ENCODE results near the gene GNAL.

The GNAL gene

DNA sequence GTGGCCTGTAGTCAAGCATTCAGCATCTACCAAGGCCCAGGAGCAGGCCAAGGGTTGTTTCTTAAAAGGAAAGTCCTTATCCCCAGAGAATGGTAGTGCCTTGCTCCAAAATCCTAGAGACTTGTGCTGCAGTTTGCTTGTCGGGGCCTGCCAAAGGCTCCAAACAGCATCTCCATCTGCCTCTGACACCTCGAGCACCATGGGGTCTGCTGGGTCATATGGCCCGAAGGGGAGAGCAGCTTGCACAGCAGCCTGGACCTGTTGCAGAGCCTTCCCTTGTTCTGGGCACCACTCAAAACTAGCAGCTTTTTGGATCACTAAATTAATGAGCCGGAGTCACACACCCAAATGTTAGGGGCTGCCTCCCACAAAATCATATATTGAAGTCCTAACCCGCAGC, 35.7 kb downstream of the GNAL start:
- DNase-seq (ENCODE audit: low spot score), result no peak

DNA sequence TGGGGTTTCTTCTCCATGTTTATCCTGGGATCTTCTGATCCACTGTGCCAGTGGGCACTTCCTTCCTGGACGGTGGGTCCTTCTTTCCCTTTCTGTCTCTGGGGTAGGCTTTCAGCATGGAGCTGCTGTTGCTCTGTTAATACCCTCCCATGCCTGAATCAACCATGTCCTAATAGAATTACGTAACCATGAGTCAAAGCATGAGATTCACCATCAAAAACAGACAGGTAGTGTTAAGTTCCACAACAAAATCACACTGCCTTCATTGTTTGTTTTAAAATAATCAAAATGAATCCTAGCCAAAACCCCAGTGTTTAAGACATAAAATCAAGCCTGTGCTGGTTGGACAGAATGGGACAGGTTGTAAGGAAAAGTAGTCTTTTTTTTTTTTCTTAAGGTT, 37.5 kb downstream of the GNAL start:
- DNase-seq (ENCODE audit: low spot score), result no peak

DNA sequence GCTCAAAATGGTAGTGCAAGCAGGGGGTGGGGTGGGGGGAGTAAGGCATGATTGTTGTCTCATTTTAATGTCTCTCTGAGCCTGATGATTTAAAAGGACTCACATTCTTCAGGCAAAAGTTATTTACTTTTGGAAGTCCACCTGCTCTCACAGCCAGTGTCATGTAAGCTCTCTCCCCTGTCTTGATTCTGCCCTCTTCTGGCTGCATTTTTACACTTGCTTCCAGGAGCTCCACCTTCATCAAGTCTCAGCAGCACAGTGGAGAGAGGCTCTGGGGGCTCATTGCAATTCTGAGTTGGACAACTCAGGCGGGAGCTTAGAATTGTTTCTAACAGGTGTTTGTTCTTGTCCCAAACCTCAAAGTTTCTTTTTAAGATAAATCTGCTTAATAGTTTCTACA, 39.2 kb downstream of the GNAL start:
- no peak for DNase-seq (ENCODE audit: low spot score)

DNA sequence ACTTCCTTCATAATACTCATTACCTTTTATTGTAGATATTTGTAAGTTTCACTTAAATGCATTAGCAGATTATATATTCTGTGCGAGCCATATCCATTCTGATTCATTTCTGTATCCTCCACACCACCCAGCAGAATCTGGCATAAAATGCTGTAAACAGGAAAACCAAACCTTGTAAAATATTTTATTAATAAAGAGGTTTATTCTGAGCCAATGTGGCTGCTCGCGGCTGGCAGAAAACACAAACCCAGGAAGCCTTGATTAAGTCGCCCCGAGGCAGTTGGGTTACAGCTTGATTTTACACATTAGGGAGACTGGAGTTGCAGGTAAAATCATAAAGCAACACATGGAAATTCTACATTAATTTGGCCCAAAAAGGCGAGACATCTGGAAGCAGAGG, 40.5 kb downstream of the GNAL start:
- no peak for DNase-seq (ENCODE audit: low spot score)

- peak; percentile 72 for DNase-seq (ENCODE audit: low spot score)
Observed at GRCh38 chr18:11733031-11733430, 44.0 kb downstream of the GNAL start.

GRCh38 chr18:11736656-11737055, 47.6 kb downstream of the GNAL start:
- DNase-seq (ENCODE audit: low spot score), result no peak

- DNase-seq (ENCODE audit: low spot score), result no peak
Observed at GRCh38 chr18:11739893-11740292, 50.8 kb downstream of the GNAL start.

- no peak for DNase-seq (ENCODE audit: low spot score)
Observed at GRCh38 chr18:11740461-11740860, 51.4 kb downstream of the GNAL start.

DNA sequence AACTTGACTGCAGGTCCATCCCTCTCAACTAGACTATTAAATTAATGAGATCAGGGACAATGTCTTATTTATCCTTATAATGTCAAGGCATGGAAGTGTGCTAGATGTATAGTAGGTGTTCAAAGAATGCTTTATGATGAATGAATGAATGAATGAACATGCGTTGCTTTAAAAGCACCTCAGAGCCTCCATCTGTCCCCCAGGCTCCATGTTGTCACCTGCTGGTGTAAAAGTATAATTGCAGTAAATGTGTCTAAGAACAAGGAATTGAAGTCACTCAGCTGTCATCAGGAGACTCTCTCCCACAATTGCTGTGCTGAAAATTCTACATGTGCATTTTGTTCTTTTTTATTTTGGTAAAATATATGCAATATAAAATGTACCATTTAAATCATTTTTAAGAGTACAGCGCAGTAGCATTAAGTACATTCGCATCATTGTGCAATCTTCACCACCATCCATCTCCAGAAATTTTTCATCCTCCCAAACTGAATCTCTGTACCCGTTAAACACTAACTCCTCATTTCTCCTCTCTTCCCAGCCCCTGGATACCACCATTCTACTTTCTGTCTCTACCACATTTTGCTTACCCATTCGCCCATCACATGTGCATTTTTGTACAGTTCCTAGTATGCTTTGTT, 52.6 kb downstream of the GNAL start:
- DNase-seq (ENCODE audit: low spot score), result peak; percentile 57

DNA sequence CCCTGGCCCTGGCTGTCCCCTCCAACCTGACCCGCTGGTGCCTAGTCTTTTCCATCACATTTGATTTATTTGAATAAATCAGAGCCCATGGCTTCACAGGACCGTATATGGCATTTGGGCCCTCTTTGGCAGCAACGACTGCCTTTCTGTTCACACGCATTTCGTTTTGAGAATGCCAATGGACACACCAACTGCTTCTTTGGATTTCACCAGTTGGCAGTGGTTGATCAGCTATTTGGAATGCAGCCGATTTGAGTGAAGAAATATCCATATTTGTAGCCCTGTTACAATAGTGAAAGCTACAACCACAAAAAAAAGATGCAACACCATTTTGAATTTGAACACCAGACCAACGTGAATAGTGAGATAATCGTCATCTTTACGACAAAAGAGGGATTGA, 56.5 kb downstream of the GNAL start:
- no peak for DNase-seq (ENCODE audit: low spot score)

DNA sequence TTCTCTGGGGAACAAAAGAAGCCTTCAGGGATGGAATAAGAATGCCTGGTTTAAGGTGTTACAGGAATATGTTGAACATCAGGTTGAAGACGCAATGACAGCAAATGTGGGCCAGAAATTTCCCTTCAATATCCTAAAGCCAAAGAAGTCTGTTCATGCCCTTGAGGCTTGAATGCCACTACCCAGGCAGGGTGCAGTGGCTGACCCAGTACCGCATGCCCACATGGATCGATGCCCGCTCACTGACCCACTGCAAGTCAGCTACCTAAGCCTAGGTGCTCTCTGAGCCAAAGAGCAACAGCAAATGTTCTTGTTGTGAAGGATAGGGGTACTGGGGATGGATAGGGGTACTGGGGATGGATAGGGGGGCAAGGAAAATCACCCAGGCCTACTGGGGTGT, 58.2 kb downstream of the GNAL start:
- no peak for DNase-seq (ENCODE audit: low spot score)

DNA sequence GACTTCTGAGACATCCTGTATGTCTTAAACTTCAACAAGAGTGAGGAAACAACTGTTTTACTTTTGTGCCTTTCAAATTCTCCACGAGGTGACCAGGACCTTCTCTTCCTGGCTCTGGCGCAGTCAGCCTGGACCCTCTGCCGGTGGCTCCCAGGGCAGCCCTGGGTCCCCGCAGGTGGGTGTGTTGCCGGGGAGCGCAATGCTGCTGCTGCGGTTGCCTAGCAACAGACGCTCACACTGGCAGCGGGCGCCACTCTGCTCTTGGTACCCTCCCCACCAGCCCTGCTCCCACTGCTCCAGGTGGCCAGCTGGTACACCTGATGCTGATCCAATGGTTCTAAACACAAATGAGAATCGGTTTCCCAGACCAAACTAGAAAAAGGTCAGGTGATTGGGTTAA, 58.7 kb downstream of the GNAL start:
- DNase-seq (ENCODE audit: low spot score), result no peak

DNA sequence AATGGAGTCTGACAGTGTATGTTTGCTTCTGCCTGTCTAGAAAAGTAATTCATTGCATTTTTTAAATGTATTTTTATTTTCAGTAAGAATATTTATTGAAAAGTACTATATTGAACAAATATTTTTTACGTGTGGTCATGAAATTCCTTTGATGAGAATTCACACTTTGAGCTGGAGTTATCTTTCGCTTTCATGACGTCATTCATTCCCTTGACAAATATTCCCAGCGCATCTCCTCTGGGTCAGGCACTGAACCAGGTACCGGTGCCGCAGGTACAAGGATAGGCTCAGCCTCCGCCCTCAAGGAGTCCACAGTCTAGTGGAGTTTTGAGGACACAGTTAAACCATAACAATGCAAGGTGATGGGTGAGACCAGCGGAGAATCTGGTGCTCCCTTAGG, 60.2 kb downstream of the GNAL start:
- no peak for DNase-seq (ENCODE audit: low spot score)

DNA sequence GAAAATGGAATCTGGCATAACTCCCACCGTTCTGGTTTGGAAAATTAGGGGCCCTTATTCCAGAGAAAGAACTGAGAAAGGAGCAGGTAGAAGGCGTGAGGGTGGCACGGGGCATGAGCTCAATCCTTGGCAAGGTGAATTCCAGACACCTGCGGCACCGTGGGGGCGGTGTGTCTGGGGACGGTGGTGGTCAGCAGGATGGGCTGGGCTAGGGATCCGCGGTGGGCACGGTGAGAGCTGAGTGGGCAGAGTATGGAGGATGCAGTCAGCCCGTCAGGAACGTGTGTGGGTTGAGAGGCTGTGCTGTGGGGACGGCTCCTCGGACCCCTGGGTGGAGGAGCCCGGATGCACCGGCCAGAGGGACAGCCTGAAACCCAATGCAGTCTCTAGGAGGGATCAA, 61.1 kb downstream of the GNAL start:
- no peak for DNase-seq (ENCODE audit: low spot score)

GRCh38 chr18:11750581-11751310, 61.7 kb downstream of the GNAL start:
- DNase-seq (ENCODE audit: low spot score), result no peak

DNA sequence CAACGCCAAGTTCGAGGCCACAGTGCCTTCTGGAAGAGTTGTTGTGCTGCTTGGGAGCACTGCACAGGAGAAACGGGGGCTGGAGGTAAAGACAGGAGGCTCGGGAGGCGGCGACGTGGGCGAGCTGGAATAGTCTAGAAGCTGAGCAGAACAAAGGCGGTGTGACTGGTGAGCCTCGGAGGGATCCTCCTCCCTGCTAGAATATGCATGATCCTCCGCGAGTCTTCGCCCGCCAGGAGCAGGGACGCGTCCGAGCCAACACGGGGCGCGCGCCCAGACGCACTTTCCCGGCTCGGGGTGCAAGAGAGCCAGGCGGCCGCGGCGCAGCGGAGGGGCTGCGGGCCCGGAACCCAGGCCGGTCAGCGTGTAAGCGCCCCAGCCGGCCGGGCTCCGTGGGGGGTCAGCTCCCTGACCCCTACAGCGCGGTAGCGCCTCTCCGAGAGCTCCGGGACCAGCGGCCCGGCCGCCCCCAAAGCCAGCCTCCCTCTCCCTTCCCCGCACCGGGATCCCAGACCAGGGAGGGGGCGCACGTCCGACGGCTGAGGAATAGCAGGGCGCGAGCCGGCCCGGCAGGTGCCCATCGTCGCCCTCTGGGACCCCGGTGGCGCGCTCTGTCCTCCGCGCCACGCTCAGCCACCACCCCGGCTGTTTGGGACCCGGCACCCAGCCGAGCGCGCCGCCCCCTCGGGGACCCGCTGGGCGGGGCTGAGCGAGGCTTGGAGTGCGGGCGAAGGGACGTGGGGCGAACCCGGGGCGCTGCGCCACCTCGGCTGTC, 62.5 kb downstream of the GNAL start:
- no peak for DNase-seq (ENCODE audit: low spot score)

DNA sequence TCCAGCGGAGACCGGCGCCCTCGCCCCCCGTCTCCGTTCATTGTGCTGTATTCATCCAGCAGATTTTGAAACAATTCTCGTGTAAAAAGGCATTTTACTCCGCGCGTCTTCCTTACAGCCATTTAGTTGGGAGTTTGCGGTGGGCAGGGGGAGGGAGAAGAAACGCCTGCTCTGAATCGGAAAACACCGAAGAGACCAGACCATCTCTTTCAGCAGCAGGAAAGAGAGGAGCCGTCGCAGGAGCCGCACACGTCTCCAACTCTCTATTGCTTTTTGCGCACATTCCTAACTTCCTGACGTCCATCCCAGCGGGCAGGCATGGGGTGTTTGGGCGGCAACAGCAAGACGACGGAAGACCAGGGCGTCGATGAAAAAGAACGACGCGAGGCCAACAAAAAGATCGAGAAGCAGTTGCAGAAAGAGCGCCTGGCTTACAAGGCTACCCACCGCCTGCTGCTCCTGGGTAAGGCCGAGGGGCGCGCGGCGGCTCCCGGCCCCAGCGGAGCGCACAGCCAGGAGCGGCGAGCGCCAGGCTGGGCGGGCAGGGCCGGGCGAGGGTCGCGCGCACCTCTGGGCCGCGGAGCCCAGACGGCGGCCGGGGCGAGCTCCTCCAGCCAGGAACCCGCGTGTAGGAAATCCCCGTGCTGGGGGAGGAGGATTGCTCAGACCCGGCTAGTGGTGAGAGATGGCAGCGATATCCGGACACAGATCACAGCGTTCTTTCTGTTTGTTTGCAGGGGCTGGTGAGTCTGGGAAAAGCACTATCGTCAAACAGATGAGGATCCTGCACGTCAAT, 63.2 kb downstream of the GNAL start:
- DNase-seq (ENCODE audit: low spot score), result no peak

DNA sequence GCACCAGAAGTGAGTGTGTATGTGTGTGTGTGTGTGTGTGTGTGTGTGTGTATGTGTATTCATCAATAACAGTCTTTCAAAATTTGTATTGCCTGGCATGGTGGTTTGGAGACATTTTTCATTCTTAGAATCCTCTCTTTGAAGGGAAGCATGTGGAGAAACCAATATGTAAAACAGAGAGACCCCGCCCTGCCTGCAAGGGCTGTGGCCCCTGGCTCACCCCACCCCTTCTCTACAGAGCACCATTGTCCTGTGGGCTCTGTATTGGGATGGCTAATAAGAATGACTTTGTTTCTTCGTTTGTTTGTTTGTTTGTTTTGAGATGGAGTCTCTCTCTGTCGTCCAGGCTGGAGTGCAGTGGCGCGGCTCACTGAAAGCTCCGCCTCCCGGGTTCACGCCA, 65.9 kb downstream of the GNAL start:
- no peak for DNase-seq (ENCODE audit: low spot score)

DNA sequence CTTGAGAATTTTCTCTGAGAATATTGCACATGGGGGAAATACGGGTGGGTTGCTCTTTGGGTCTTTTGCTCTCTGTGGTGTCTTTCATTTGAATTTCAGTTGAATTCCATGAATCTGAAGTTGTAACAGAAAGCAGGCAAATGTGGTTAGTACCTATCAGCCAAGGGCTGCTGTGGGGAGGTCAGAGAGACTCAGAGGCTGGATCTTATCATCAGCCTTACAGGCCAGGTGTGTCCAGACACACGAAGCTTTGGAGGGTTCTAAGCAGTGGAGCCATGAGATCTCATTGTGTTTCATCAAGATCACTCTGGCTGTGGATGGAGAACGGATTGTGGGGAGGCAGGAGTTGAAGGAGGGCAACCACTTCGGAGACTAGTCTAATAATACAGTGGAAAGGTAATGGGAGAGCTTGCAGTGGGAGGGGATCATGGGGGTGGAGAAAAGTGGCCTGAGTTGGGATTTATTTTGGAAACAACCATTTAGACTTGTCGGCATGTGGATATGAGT, 68.1 kb downstream of the GNAL start:
- DNase-seq (ENCODE audit: low spot score), result no peak

DNA sequence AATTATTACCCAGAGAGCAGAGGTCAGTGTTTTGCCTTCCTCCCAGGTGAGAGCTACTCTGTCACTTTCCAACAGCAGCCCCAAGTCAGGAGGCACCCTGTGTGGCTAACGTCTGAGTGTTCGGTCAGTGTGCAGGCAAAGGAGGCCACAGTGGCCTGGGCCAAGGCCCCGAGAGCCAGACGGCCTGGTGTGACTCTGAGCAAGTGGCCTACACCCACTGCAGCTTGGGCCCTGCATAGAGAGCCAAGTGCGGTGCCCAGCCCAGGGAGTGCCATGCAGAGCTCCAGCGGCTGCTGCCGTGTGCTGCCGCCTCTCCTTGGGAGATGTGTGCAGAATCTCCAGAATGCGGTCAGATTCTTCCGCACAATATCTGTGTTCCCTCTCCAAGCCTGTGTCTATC, 70.4 kb downstream of the GNAL start:
- no peak for DNase-seq (ENCODE audit: low spot score)

DNA sequence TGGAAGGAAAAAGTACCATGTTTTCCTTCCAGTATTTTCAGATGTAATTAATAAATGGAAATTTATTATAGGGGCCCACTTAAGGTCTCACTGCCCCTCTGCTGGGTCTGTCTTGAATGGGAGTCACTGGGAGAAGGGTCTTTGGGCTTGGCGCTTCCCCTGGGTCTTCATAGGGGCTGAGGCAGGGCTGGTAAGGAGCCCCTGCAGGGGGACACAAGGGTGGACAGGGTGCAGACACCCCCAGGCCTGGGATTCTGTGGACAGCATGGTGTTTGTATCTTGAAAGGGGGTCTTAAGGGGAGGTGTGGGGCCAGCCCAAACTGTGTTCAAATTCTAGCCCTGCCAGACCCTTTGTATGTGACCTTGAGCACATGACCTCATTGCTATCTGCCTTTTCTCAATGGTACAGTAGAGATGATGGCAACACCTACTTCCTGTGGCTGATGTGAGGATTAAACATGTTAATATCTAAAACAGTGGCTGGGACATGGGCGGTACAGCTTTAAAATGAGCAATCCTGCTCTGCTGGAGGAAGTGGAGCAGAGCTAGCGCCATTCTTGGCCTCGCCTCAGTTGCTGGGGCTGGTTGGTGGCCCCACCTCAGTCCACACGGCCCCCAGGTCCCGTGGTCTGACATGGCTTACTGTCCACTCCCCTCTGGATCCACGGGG, 71.6 kb downstream of the GNAL start:
- DNase-seq (ENCODE audit: low spot score), result no peak

DNA sequence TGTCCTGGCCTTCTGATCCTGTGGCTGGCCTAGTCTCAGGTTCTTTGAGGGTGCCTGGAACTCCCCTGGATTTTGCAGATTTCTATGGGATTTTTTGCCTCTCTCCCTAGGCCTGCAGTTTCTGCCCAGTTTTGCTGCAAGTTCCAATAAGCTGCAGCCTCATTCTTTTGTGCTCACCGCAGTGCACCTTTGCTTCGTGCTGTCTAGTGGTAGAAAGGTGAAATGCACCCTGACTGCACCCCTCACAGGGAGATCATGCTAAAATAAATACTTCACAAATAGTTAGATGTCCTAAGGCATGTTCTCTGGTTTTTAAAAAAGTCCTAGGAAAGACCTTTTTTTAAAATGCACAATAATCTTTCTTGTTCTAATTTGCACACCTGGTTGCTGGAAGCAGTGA, 72.5 kb downstream of the GNAL start:
- no peak for DNase-seq (ENCODE audit: low spot score)
